Measurements from ENCODE around the gene KIF2A.

GRCh38 chr5:62265648-62266112 lies 40.3 kb upstream of the KIF2A start:
- TF ChIP-seq CTCF (IDR thresholded peaks at IDR 0.05) (no peak), ZFX (IDR thresholded peaks at IDR 0.05; ENCODE audit: borderline replicate concordance) (no peak)

Measured in 22Rv1 (cell line).